Activated CD4-positive, alpha-beta T cell treated with anti-CD3 and anti-CD28 coated beads, Interleukin-2, Interleukin-4, amounts not matched to agents 100 ng/mL and 50 ng/mL, durations not matched to agents 16 hours and 8 hours (primary cell): ENCODE results near the gene MMP20.

Experiments used
- DNase-seq: peaks from one replicate; pipeline ENCODE4 v3.0.0-alpha.2; 2020; ENCODE audit warnings: low spot score

The MMP20 gene

DNA sequence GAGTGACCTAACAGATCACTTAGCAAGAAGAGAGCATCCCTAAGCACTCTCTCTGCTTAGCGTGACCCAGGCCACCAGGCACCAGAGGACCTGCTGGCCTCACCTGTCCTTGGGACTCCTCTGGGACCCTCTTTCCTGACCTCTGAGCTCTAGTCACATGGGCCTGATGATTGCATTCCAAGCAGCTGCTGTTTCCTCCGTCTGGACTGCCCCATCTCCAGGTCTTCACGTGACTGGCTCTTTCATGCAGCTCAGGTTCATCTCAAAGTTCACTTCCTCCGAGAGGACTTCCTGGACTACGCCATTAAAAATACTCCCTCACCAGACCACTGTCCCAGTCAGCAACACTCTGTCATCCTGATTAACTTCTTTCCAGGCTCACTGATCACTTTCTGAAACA lies 2.9 kb downstream of the MMP20 start:
- no peak for DNase-seq

DNA sequence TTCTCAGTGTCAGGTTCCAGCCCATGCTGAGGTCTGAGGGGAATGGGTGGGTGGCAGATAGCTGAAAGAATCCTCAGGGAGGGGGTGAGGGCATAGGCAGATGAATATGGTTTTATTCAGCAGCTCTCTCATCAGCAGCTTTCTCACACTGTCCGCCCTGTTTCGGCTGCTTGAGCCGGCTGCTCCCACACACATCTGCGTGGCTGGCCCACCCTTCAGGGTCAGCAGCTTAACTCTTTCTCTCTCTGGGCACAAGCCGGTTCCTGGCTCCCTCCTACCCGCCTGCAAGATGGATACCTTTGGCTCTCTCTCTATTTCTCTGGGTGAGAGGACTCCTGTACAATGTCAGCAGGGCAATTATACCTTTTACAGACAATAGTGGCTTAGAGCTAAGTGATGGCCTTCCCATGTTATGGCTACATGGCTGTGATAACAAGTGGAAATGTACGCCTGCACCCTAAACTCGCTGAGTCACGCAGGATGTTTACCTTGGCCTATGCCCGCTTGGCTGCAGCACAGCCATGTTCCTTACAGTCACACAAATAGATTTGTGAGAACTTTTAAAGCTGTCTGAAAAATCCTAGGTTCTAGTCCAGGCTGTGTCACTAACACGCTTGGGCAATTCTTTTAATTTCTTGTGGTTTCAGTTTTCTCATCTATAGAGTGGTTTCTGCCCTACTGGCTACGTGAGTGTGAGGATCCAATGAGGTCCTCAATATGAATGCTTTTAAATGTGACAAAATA lies 4.1 kb downstream of the MMP20 start:
- DNase-seq: no peak

DNA sequence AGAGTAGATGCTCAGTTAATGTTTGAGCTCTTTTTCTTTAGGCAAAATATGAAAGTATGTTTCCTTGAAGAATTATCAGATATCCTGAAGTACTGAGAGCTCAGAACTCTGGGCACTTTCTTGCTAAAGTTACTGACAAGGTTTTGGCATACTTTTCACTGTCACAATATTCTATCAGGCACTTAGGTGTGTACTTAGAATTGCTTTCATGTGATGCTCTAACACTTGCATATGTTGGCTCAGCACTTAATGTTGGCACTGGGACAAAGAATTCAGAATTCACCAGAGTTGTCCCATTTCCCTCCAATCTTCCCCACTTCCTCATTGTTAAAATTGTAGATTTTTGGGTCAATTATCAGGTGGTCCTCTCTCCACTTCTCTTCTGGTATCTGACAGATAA lies 5.0 kb downstream of the MMP20 start:
- no peak for DNase-seq

DNA sequence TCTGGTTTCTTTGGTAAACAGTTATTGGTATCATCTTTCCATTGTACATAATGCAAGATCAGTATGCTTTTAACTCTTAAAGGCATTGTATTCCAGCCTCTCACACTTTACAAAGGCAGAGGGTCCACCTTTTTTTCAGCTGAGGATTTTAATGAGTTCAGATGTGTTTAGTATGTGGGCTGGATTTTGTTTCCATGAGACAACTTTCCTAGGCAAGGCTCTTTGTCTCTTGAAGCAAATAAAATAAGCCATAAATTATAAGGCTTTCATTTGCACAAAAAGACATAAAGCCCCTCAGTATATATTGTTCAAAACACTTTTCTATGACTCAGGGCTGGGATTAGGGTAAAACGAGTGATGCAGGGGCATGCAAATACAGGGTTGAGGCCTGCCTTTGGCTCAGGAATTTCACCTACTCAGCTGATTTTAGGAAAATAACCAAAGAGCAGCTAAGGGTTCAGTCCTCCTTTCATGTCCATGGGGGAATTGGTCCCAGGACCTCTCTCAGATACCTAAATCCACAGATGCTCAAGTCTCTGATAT lies 7.6 kb downstream of the MMP20 start:
- no peak for DNase-seq

DNA sequence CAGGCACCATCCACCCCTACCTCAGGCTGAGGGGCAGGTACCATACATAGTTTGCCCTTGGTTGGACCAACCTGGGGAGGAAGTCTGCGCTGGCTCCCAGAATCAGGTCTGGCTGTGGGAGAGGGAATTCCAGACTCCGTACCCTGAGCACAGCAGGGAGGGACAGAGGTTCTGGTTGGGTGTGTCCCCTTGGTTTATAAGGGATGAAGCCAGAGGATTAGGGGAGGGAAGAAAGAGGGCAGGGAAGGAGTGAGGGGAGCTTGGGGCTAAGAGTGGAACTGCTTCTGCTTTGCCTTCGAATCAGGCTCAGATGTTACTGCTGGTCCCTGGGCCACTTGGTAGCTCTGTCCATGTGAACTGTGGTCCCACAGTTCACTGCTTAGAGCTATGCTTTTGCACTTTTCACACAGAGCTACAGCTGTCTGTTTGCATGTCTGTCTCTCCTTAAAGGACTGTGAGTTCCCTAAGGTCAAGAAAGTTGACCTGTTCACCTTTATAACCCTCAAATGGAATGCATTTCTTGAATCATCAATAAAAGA lies 9.2 kb downstream of the MMP20 start:
- no peak for DNase-seq

DNA sequence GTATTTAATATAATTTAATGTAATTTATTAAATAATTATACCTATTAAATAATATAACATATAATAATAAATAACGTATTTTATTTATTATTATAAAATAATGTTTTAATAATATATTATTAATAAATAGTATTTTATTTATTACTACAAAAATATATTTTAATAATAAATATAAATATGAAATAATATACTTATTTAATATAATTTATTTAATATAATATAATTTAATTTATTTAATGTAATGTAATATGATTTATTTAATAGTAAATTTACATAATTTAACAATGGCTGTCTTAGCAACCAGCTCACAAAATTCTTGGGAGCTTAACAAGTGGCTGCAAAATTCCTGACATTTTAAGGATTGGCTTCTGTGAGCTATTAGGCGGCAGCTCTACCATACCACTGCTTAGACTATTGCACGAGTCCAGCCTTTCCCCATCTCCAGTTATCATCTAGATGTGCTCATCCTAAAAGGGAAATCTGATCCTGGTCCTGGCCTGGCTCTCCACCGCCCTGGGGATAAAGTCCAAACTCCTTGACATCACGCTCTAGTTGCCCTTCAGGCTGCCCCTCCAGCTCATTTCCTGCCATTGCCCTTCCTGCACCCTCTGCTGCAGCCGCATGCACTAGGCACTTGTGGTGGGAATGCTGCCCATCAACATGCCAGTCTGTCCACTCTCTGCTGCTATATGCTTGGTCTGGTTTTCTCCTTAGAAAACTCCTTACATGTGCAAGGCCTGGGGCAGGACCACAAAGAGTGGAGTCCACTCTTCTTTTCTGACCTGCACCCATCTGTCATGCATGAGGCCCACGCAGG lies 9.8 kb downstream of the MMP20 start:
- DNase-seq: no peak

DNA sequence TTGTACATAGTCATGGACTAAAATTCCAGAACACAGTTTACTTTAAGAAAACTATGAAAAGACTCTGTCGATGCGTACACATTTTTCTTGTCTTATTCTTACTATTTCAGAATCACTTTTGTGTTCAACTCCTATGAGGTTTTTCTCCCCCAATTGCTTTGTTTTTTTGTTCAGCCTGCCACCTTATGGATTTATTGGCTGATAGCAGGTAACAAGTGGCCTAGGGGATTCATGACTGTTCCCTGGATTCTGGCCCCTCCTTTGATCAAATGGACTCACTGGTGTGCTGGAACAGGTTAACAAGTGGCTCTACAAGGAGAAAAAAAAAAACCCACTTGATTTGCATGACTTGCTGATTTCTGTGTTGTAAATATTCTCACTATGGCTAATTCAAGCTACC lies 10.6 kb downstream of the MMP20 start:
- DNase-seq: no peak

DNA sequence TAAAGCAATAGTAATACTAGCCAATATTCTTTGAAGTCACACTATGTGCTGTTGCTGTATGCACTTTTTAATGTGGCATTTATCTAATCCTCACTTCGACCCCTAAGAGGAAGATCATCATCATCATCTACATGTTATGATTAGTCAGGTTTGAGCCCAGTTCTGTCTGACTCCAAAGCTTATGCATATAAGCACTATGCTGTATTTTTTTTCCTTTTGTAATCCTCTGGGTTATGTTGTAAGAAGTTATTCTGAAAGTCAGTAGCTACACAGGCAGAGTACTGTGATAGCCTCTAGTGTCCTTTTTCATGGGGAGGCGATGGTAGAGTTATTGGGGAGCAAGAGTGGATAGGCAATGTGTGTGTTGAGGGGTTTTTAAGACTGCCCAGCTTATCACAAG lies 11.1 kb downstream of the MMP20 start:
- no peak for DNase-seq

DNA sequence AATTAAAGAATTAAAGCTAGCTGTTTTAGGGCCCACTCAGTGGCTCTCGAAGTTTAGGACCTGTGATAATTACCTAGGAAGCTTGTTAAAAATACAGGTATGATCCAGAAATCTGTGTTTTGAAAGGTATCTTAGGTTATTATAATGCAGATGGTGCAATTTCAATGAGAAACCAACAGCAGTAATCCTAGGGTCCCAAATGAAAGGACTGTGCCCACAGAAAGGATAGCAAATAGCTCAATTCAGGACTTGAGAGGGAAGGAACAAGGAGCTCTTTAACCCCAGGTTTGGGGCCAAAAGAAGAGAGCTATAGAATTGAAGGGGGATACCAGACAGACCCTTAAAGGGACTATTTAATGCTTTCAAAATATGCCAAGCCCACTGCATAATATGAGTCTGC lies 11.7 kb downstream of the MMP20 start:
- no peak for DNase-seq

DNA sequence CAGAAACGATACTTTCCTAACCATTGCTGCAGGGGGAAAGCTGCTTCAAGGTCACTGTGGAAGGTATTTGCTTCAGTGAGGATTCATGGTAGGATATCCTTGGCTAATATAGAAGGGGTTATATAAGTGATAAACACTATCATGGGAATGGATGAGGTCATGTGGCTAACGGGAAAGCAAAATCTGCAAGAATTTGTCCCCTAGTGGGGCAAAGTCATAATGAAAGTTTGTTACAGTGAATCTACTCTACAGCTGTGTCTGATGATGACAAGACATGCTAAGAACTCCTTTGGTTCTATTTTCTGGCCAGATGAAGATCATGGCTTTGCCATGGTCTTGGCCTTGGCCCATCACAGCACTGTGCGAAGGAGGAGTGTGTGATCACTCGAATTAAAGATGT lies 13.8 kb downstream of the MMP20 start:
- peak; percentile 66 for DNase-seq

DNA sequence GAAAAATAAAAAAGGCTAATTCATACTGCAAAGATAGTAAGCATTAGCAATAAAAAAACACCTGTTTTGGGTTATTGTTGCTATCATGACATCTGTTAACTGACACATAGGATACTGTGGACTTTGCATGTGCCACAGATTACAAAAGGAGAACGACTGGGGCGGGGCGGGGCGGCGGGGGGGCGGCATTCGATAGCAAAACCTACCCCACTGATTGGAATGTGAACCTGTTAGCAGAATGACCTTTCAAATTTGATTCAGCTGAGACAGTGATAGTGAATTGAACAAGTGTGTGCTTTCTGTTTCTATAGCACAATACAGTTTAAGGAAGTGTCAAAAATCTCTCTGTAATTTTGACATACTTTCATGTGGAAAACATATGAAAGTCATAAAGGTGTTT lies 14.9 kb downstream of the MMP20 start:
- no peak for DNase-seq

DNA sequence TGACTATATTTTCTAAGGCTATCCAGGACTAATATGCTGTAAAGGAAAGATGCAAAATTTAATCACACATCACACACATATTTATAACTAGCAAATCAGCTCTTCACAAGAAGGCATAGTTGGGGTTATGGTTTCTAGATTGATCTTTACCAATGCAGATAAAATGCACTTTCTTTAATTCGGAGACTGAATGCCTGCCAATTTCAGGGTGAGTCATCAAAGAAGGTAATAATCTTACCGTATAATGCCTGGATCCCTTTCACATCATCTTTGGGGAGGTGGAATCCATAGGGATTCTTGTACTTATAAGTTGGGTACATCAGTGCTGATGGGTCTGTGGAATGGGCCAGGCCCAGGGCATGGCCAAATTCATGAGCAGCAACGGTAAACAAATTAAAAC lies 16.4 kb downstream of the MMP20 start:
- no peak for DNase-seq

DNA sequence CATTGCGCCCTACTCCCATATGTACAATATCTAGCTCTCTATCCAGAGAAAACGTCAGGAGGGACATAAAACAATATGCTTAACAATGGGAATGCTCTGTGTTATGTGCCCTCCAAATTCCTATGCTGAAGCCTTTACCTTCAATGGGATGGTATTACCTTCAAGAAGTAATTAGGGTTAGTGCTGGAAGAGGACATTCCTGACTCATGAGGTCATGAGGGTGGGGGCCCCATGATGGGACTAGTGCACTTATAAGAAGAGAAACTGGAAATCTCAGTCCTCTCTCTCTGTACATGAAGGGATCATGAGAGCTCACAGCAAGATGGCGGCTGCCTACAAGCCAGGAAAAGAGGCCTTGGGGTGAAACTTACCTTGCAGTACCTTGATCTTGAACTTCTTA lies 20.3 kb downstream of the MMP20 start:
- DNase-seq: no peak

DNA sequence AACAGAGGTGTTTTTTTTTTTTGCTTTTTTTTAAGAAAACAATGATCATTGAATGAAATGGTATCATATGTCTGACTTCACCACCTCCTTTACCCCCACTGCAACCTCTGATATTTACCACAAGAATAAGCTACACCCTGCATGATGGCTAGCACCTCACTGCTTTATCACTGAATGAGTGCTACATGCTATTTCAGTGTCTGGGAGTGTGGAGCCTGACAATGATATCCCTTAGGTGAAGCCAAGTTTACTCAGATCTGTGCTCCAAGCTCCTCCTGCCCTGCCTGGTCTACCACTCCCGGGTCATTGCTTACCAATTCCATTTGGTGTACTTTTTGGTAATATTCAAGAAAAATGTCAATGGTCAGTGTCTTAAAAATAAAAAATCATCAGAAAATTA lies 21.1 kb downstream of the MMP20 start:
- DNase-seq: no peak

DNA sequence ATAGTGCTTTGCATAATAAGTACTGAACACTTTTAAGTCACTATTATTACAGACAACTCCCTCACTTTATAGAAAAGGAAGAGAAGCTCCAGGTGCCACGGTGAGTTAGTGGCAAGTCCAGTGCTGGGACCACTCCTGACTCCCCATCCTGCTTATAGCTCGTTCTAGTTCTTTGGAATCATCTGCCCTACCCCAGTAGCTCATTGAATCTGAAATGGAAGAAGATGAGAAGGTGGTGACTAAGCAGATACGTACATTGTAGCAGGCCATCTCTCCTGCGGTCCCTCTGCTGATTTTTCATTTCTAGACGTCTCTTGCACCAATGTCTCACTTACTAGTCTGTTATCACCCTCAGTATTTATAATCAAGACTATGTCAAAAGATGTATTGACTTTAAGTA lies 21.6 kb downstream of the MMP20 start:
- no peak for DNase-seq

DNA sequence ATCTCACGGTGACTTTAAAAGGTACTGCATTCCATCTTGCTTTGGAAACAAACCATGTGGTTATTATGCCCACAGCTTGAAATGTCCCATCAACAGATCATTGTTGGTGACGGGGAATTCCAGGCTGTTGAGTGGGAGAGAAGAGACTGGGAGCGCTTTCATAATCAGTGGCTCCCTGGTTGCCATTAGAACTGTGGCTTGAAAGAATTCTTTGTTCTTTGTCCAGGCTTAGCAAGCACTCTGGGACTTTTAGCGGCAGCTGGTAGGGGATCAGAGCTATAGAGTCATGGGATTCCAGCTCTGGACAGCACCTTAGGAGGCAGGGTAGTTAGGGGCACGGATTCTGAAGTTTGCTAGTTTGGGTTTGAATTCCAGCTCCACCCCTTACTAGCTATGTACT lies 22.0 kb downstream of the MMP20 start:
- DNase-seq: no peak

DNA sequence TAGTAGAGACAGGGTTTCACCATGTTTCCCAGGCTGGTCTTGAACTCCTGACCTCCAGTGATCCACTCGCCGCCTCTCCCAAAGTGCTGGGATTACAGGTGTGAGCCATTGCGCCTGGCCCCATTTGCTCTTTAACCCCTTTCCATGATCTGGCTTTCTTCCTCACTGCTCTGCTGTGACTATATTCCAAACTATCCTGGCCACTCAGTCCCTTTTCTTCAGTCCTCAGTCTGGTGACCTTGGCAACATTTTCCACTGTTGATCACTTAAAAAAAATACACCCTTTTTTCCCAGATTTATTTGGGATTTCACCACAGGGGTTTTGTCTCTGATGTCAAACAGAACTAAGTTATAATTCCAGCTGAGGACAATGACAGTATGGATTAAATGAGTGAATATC lies 24.5 kb downstream of the MMP20 start:
- DNase-seq: no peak

DNA sequence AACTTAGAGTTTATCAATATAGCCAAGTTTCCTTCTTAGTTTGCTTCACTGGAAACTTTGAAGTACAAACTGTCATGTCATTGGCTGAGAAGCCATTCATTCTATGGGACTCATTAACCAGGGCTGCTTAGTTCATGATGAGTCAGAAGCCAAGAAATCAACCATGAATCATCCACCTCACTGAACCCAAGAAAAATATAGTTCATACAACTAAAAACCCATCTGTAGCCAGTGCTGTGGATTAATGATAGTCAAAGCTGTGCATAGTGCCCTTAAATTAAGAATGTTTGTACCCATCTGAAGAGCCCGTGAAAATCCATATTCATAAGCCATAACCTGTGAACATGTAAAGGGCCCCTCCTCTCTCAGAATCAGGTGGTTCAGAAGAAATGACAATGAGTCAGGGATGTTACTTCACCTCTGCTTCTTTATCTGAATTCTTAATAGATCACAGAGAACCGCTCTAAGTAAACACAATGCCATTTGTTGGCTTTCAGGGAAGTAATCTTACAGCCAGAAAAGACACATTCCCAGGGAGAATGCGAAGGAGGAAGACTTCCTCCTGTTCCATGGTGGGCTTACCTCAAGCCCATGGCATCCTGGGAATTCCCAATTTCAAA lies 25.4 kb downstream of the MMP20 start:
- DNase-seq: peak; percentile 84

DNA sequence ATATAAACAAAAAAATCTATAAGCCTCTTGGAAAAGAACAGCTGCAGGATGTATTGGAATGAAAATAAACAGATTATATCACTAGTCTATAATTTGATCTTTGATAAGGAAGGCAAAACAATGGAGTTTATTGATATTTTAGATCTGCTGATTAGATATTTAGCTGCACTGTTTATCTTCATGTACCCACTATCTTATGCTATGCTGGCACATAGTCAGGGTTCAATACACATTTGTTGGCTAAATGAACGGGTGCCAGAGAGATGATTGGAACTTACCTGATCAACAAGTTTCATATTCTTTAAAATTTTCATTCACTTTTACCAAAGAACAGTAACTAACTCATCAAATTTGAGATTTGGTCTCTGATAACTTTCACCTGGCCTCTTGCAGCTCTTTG lies 26.9 kb downstream of the MMP20 start:
- DNase-seq: no peak

DNA sequence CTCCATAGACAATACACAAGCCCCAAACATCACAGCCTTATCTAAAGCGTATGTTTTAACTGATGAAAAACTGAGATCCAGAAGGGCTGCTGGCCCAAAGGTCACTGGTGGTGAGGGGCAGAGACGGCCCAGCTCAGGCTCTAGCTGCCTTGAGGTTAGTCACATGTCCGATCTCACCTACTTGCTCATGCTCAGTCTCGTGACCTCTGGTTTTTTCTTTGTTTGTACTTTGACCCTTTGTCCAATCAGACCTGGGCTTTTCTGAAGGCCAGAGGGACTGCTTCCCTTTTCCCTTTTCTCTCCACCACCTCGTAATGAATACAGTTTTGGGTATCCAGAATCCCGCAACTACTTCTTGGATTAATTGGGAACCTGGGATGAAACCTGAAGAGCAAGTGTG lies 28.6 kb downstream of the MMP20 start:
- no peak for DNase-seq

DNA sequence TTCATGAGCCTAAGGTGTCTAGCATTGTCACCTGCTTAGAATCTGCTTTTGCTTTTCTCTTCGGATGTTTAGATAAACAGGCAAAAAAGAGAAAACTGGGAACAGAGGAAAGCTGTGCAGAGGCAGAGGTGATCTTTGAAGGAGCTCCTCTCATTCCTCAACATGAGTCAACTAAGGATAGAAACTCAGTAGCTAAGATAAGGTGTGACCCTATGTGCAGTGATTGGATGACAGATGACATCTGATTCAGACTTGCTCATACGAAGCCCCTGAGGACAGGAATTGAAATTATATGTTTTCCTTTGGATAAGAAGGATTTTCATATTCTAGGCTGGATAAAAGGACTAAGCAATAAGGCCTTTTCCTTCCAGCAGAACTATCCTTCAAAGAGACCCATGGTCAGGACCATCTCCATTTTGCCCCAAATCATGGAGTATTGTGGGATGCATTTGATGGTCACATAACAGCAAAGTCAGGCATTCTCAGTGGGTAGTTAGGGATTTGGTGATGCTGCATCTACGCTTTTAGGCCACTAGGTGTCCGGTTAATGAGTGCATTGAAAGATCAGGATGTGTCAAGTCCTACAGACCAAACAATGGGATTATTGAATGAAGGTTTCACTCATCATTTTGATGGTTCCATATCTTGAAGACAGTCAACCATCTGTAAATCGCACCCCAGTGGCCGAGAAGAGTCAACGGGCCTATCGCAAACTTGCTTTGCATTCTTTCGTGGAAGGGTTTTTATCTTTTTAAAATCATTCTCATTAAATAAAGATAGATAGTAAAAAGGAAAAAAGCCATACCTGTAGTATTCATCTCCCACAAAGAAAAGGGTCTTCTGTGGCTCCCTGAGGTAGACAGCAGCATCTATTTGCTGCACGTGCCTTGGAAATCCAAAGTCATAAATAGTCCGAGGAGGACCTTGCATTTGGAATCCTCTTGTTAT lies 32.2 kb downstream of the MMP20 start:
- peak; percentile 23 for DNase-seq

DNA sequence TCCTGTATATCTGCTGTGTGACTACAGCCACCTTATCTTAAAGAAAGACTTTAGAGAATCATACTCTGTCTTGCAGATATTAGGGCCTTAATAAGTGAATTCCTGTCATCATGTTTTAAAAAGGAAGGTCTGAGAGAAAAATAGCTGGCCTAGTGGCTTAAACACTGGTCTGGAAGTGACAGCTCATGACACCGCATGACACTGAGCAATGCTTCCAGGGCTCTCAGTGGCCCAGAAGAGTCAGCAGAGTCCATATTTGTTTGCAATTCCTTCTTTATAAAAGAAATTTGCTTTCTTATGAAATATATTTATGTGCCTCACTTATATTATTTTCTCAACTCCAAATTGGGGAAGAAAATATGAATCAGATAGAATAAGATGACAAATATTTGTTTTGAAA lies 33.0 kb downstream of the MMP20 start:
- DNase-seq: no peak
